Measurements from ENCODE around the gene STK11IP.
A peak's percentile ranks its signal among the peaks of the same experiment; 100 is the strongest.

The STK11IP gene

DNA sequence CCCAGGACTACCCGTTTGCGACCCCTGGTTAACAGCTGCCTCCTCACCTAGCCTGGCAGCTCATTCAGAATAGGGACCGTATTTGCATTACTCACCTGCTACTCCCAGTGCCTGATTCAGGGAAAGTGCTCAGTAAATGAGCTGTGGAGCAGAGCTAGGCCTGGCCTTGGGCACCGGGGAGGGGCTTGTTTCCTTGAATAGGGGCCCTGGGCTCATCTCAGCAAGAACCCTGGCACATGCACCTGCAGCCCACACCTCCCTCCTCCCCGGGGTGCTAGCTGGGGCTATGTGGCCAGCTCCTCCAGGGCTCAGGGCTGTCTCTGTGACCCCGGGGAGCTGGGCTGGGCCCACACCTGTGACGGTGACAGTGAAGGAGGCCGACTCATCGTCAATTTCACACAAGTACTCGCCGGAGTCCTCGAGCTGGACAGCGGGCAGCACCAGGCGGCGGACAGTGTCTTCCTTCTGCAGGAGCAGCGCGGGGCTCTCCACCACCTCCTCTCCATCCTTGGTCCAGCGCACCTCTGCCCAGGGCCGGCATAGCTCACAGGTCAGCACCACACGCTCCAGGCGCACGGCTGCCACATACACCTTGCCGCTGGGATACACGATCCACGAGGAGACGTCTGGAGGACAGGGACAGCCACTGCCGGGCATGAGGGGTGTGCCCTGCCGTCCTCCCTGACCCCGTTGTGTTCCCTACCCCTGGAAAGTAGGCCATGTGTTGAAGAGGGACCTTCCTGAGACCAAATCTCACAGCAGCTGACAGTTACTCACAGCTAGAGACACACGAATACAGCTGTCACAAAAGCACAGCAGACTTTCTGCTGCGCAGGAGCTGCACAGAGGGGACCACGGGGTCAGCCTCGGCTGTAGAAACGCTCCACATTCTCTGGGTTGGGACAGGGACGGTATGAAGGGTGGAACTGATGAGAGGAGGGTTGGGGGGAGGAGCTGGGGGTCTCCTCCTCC, 35.3 kb upstream of the STK11IP start:
- no peak for DNase-seq (ENCODE audit: low read depth)

DNA sequence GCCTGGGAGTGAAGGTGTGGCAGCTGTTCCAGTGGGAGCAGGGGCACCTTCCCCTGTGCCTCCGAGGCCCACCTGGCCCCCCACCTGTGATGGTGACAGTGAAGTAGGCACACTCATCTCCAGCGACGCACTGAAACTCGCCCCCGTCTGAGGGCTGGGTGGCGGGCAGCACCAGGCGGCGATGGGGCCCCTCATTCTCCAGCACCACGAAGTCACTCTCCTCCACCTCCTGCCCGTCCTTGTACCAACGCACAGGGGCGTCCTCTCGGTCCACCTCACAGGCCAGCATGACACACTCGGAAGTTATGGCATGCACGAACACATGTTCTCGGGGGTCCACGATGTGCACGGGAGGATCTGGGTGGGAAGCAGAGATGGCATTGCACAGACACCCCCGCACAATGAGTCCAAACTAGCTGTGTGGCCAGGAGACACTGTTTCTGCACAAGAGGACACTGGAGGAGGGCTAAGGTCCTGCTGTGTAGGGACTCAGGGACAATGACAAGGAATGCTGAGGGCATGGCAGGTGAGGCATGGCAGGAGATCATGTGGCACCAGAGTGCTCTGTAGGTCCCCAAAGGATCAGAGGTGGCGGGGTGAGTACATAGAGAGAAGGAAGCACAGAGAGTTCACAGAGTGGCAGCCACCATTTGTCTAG, 34.3 kb upstream of the STK11IP start:
- no peak for DNase-seq (ENCODE audit: low read depth)

DNA sequence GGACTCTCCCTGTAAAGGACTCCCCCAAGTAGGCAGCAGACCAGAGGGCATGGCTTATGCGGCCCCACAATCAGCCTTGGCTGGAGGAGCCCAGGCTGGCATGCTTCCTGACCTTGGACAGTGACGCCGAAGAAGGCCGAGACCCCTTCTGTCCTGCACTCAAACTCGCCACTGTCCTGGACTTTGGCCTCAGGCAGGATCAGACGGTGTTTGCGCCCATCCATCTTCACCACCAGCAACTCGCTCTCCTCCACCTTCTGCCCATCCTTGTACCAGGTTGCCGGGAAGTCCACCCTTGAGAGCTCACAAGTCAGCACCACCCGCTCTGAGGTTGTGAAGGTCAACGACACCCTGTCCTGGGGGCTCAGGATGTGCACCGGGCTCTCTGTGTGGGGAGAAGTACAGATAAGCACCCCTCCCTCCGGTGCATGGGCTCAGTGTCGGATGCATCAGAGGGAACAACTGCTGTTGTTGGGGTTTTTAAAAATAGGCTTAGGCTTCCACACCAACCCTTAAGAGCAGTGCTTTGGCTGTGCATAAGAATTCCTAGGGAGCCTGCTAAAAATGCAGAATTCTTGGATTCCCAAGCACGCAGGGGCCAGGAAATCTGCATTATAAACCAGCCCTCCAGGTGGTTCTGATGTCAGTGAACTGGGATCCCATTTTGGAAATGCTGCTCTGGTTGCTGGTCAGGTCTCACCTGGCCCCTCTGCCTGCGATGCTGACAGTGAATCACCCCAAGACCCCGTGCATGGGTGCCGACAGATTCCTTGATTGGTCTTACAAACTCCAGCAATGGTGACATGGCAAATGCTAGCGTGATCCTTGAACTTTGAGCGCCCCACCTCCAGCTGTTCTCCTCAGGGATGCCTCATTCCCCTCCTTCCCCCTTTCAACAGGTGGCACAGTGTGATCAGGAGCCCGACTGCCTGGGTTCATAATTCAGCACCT, 32.3 kb upstream of the STK11IP start:
- no peak for DNase-seq (ENCODE audit: low read depth)

DNA sequence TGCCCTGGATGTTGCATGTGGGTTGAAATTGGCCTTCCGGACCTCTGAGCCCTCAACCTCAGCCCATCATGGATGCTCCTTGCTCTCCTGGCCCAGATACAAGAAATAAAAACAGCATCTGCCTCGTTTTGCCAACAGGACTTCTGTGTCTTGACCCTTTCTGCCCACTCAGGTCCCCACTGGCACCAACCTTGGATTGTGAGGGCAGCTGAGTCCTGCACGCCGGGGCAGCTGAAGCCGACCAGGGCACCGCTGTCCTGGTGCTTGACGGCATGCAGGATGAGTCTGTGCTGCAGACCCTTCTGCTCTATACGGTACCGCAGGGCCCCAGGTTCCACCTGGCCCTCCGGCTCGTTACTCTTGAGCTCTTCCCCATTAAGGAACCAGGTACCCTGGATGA, 31.0 kb upstream of the STK11IP start:
- no peak for DNase-seq (ENCODE audit: low read depth)

DNA sequence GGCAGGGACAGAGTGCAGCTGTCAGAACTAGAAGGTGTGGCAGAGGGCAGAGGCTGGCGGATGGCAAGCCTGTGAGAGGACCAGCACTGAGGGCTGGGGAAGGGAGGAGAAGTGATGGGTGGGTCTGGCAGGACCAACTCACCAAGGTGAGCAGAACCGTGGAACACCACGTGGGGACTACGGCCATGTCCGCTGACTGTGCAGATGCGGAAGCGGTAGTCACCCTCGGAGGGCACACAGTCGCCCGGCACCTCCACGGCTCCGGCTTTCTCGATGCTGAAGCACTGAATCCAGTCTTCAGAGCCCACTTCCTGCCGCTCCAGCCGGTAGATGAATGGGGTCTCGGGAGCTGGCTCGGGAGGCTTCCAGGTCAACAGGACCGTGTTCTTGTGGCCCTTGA, 30.5 kb upstream of the STK11IP start:
- DNase-seq (ENCODE audit: low read depth), result no peak

DNA sequence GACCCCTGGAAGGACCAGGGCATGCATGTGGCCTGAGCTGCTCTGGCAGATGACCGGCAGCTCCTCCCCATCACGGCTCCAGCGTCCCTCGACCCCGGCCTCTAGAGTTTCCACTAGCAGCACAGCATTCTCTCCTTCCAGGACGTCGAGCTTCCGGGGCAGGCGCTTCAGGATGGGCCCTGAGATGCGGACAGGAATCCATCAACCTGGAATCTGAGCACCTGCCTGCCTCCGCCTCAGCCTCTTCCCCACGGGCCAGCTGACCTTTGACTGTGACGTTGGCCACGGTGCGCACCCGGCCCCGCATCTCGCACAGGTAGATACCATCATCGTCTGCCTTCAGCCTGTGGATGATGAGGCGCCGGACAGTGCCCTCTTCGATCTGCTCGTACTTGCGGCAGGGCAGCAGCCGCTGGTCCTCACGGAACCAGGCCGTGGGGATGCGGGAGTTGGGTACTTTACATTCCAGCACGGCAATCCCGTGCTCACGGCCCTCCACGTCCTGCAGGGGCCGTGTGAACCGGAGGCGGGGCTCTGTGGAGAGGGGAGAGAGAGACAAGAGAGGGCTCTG, 29.8 kb upstream of the STK11IP start:
- no peak for DNase-seq (ENCODE audit: low read depth)

DNA sequence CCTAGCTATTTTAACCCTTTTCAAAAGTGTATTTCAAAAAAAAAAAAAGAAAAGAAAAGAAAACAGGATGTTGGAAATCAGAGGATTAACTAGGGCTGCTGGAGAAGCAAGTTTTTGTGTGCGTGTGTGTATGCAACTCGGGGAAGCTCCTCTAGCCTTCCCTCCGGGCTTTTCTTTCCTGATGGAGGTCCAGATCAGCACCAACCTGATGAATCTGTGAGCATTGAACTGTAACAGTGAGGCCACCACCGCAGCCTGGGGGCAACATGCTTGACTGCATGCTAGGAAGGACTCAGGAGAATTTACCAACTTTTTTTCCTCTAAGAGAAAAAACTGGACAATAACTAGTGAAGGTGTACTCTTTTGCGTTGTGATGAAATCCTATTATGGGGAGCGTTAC, 28.6 kb upstream of the STK11IP start:
- DNase-seq (ENCODE audit: low read depth), result no peak

DNA sequence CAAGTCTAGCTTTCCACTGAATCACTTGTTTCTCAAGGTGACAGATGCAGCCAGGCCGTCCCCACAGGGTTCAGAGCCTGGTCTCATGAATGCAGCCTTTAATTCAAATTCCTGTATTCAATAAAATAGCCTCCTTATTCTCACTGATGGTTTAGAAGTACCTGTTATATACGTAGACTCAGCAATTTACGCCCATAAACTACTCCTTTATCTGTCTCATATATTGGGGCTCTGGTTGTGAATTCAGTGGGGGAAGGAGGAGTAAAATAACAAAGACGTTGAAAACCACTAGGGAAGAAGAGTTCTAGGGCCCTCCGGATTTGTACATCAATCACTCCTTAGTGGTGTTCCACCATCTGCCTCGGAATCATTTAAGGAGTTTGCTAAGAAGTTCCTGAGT, 28.0 kb upstream of the STK11IP start:
- DNase-seq (ENCODE audit: low read depth), result no peak

DNA sequence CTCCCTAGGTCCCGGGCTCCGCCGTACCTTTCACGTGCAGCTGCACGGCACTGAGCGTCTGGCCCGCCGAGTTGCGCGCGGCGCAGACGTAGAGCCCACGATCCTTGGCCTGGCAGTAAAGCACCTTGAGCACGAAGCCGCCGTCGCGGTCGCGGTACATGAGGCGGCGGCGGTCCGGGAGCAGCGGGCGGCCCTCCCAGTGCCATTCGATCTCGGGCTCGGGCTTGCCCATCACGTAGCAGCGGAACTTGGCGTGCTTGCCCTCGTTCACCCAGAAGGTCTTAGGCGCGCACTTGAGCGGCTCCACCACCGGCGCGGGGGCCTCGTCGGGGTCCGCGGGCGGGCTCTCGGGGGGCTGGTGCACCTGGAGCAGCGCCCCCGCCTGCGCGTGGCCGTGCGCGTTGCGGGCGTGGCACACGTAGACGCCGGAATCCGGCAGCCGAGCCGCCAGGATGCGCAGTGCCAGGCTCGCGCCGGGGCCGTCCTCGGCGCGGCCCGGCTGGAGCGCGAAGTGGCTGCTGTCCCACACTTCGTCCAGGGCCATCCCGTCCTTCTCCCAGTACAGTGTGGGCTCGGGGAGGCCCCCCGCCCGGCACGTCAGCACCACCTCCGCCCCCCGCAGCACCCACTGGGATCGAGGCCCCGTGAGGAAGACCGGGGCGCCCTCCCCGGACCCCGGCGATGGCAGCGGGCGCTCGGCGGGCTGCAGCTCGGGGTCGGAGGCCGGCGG, 27.3 kb upstream of the STK11IP start:
- no peak for DNase-seq (ENCODE audit: low read depth)

DNA sequence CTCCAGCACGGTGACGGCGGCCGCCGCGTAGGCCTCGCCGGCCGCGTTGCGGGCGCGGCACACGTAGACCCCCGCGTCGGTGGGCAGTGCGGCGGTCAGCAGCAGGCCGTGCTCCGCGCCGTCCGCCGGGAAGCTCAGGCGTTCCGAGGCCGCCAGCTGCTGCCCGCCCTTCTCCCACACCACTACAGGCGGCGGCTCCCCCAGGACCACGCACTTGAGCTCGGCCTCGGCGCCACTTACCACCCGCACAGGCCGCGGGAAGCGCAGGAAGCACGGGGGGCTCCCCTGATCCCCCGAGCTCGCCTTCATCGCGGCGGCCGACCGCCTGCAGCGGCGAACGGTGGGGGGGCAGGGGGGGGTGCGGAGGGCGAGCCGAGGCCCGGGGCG, 26.7 kb upstream of the STK11IP start:
- DNase-seq (ENCODE audit: low read depth), result no peak

DNA sequence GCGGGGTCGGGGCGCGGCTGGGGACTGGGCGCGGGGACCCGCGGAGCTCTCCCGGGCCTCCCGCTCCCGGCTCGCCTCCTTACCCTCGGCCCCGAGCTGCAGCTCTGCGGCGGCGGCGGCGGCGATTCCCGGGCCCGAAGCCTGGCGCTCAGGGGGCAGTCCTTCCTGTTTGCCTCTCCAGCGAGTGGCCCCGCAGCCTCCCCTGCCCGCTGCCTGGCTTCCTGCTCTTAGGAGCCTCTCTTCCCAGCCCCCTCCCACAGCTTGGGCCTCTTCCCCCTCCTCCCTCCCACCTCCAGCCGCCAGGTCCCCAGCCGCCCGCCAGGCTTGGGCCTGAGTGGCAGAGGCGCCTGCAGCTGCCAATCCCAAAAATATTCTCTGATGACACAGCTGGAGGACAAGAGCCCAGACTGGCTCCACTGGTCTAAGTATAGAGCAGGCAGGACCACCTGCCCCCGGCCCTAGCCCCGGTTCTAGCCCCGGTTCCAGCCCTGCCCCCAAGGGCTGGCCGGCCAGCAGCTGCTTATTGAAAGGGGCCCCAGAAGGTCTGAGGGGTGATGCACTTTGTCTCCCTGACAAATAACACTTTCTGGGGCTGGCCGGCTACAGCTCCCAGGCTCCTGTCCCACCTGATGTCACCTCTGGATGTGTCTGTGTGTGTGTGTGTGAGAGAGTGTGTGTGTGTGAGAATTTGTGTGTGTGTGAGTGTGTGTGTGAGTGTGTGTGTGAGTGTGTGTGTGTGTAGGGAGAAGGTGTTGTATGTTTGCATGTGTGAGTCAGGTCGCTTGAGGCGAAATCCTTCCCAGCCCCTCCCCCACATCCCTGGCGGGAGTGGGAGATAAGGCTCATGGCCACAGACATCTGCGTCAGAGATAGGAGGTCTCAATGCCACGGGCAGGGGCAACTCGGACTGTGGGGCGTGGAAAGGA, 26.1 kb upstream of the STK11IP start, which contains the start of gene OBSL1:
Gene OBSL1, minus strand, starts transcription at position 229 of the 926 bp plus-strand sequence. CDS start 307 bp downstream, outside the sequence.
- DNase-seq (ENCODE audit: low read depth), result peak; percentile 51

DNA sequence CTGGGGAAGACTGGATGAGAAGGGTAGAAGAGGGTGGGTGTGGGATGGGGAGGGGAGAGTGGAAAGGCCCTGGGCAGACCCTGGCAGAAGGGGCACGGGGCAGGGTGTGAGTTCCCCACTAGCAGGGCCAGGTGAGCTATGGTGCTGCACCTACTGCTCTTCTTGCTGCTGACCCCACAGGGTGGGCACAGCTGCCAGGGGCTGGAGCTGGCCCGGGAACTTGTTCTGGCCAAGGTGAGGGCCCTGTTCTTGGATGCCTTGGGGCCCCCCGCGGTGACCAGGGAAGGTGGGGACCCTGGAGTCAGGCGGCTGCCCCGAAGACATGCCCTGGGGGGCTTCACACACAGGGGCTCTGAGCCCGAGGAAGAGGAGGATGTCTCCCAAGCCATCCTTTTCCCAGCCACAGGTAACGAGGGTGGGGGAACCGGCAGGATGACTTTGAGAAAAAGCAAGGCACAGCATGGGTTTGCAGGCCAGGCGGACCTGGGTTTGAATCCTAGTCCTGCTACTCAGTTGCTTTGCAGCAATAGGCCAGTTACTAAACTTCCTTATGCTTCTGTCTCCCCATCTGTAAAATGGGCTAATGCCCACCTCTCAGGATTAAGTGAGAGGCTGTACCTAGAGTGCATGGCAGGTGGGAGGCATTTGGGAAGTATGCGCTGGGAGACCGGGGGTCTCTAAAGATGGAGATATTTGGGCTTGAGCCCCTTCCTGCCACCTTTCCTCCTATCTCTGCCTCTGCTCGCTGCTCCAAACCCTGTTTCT, 25.2 kb upstream of the STK11IP start, which contains the start of gene INHA:
Gene INHA, plus strand, starts transcription at position 74 of the 765 bp plus-strand sequence. Its CDS starts 65 bp downstream, at position 139.
- no peak for DNase-seq (ENCODE audit: low read depth)

DNA sequence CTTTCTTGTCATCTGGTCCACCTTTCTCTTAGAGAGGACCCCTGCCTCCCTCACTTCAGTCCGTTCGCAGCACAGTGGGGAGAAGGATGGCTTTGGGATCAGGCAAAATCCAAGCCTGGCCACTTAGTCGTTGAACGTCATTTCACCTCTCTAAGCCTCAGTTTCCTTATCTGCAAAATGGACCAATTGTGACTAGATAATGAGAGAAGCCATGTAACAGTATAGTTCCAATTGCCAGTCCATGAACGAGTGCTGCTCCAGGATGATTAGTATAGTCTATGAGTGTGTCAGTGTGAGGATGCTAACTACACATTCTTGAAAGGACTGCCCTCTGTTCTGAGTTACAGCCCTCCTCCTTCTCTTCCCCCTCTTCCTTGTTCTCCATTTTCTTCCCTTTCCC, 24.5 kb upstream of the STK11IP start:
- no peak for DNase-seq (ENCODE audit: low read depth)

DNA sequence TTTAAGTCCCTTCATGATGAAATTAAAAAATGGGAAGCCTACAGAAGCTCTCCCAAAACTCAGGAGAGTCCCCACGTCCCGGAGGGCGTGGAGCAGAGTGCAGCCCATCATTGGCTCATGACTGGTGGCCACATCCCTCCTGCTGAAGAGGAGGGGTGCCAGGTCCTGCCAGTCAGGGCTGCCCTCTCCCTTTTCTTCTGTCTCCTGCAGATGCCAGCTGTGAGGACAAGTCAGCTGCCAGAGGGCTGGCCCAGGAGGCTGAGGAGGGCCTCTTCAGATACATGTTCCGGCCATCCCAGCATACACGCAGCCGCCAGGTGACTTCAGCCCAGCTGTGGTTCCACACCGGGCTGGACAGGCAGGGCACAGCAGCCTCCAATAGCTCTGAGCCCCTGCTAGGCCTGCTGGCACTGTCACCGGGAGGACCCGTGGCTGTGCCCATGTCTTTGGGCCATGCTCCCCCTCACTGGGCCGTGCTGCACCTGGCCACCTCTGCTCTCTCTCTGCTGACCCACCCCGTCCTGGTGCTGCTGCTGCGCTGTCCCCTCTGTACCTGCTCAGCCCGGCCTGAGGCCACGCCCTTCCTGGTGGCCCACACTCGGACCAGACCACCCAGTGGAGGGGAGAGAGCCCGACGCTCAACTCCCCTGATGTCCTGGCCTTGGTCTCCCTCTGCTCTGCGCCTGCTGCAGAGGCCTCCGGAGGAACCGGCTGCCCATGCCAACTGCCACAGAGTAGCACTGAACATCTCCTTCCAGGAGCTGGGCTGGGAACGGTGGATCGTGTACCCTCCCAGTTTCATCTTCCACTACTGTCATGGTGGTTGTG, 23.0 kb upstream of the STK11IP start:
- DNase-seq (ENCODE audit: low read depth), result no peak

DNA sequence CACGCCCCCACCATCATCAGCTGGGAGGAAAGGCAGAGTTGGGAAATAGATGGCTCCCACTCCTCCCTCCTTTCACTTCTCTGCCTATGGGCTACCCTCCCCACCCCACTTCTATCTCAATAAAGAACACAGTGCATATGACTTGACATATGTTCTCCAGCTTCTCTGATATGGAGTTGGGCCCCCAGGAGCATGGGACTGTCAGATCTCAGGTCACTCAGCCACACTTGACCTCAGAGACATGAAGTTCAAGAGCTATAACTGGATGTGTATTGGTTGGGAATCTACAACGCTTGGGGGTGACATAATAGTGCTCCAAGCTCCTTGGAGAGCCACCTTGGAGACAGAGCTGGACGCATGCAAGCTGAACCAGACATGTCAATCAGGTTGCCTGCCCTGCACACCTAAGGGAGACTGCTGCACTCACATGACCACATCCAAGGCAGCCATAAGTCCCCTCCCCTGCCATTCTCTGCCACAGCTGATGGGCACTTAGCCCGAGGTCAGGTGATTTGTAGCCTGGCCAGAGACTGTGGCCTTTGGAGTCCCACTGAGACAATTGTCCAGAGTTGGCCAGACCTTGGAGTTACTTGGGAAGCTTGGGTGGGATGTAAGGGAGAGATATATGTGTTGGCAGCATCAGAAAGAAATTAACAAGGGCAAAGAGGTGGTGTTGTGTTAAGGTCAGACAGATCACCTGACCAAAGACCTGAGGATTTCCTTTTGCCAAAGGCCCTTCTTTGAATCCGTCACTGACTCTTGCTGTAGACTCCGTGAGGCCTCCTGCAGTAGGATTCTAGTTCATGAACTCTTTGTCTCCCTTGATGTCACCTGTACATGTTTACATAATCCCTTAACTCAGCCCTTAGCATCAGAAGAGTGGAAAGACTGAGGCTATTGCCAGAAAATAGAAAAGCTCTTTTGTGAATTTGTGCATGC, 21.8 kb upstream of the STK11IP start:
- no peak for DNase-seq (ENCODE audit: low read depth)

DNA sequence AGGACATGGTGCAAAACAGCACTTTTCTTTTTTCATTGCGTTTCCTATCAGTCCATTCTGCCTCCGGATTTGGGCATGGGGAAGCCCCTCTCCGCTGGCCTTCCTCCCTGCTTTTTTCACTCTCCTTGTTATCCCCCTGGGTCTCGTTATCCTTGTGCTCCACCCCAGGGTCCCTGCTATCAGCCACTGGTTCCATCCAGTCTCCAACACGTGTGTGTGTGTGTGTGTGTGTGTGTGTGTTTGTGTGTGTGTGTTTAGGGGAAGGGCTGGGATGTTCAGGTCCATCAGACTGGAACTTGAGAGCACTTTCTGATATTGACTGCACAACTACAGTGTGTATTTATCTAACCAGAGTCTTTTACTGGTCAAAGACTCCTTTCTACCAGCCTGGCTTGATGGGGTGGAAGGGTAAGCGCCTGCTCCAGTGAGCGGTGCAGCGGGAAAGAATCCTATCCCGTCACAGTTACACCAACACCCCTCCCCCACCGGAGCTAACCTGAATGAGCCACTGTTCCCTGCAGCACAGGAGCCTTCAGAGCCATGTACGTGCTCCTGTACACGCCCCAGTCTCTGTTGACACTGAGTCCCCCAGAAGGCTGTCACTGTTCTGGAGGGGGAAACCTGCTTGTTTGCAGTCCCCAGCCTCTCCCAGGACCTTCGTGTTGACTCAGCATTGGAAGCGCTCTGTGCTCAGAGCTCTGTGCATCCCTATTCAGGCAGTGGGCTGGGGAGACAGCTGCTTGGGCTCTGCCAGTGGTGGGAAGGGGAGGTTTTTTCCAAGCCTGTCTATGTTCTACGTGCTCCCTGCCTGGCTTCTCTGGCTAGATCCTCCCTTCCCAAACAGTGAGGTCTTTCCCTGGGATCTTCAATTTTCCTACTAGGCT, 20.9 kb upstream of the STK11IP start:
- no peak for DNase-seq (ENCODE audit: low read depth)
